GM21786 (cell line): ENCODE results near the gene SYT12.

ENCODE experiments used
- ATAC-seq: cut with Tn5 transposase; IDR thresholded peaks from one replicate; pipeline ENCODE4 v1.9.1; 2021; ENCODE audit not compliant: unreplicated experiment

Gene SYT12

DNA sequence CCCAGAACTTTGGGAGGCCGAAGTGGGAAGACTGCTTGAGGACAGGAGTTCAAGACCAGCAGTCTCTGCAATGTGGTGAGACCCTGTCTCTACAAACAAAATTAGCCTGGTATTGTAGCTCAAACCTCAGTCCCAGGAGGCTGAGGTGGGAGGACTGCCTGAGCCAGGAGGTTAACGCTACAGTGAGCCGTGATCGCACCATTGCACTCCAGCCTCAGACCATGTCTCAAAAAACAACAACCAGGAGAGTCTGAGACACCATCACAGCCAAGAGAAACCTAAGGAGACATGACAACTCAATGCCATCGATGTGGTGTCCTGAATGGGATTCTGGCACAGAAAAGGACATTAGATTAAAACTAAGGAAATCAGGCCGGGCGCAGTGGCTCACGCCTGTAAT lies 67.8 kb downstream of the SYT12 start:
- ATAC-seq = no peak

DNA sequence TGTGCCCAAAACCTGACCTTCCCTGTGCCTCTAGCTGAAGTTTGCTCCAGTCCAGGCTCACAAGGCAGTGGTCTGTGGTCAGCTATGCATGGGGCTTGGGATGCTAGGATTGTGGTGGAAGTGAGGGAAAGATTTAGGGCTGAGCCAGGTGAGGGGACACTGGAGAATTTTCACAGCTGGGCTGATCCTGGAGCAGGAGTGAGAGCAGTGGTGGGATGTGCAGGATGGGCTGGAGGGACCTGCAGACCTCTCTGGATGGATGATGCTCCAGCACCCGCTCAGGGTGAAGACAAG lies 72.2 kb downstream of the SYT12 start:
- no peak for ATAC-seq

DNA sequence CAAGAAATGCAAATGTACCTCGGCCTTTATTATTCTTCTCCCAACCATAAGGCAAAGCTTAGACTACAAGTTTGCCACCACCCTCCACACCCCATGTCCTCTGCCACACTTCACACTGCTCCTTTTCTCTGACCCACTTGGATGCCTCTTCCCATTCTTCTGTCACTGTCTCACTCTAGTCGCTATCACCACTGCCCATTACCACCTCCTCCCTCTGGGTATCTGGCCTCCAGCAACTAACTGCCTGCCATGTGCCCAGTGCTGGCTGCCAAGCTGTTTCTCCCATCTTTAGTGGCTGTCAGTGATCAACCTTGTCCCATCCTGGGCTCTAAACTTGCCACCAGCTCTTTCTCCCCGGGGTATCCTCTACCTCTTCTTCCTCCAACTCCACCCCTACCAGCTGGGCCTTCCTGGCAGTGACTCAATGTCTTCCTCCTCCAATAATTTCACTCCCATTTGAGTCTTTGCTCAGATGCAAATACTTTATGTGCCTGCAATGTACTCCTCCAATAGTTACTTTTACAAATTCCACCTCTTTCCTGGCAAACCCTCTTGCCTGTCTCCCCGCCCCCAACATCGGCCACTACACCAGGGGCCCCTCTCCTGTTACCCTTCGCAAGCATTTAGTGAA lies 76.0 kb downstream of the SYT12 start:
- no peak for ATAC-seq

DNA sequence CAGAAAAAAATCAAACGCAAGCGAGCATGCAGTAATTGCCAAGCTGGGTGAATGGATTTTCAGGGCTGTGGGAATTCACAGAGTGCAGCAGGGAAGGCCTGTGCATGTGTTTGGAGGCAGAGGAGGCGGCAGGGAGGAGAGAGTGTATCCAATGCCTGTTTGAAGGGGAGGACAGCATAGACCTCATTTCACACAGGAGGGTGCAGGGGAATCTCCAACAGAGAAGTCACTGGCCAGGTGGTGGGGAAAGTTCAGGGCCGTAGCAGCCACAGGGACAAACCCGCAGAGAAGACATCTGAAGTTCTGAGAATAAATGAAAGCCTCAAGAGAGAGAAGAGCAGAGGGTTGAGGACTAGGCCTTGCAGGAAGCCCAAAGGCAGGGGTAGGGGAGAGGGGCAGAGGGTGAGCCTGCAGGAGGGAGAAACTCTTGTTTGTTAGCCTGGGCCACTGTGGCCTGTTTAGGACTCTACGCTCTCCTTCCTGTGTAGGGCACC lies 76.9 kb downstream of the SYT12 start:
- peak; percentile 45 for ATAC-seq
